Common myeloid progenitor, CD34-positive (primary cell): Measurements from ENCODE around the gene TTLL5.

ENCODE experiments used
- CTCF ChIA-PET: fragments of 350-600 bp; sonication (Branson Sonifier 250); formaldehyde crosslinking; loops from one replicate; lab custom pipeline; 2021; ENCODE audit warnings: antibody characterized with exemption; lab: Charles Lee
- POLR2A ChIA-PET: fragments of 350-600 bp; sonication (Branson Sonifier 250); formaldehyde crosslinking; loops from one replicate; lab custom pipeline; 2021; ENCODE audit warnings: antibody characterized with exemption; lab: Charles Lee
- DNase-seq, 3 donors: peaks; one replicate each; pipeline versions ENCODE4 v3.0.0 to v3.0.0-alpha.2; 2013
- H3K27ac ChIP-seq, 2 experiments: 1 replicate in 1 of 2; 2 replicates in 1 of 2; pipeline ENCODE4 v1.7.0; 2013; ENCODE audit warnings: inconsistent platforms in 2 of 2, low read length in 2 of 2, mild to moderate bottlenecking in 2 of 2, low read depth in 1 of 2, moderate library complexity in 1 of 2; ENCODE audit not compliant: severe bottlenecking in 2 of 2, insufficient read depth in 1 of 2, poor library complexity in 1 of 2
- H3K27me3 ChIP-seq, 5 experiments: replicated peaks in 2 of 5; 1 replicate in 3 of 5; 2 replicates in 2 of 5; pipeline versions ENCODE4 v1.6.1 to v1.7.0; 2013; ENCODE audit warnings: low read length in 4 of 5, mild to moderate bottlenecking in 2 of 5, moderate library complexity in 2 of 5, inconsistent platforms in 1 of 5; ENCODE audit not compliant: insufficient read depth in 5 of 5, control insufficient read depth in 4 of 5
- H3K36me3 ChIP-seq, 4 experiments: 1 replicate in 2 of 4; 2 replicates in 2 of 4; pipeline versions ENCODE4 v1.6.1 to v1.7.0; 2013; ENCODE audit warnings: low read length in 3 of 4, control low read depth in 1 of 4, mild to moderate bottlenecking in 1 of 4; ENCODE audit not compliant: control insufficient read depth in 4 of 4, insufficient read depth in 4 of 4
- H3K4me1 ChIP-seq, 4 experiments: 1 replicate in 3 of 4; 2 replicates in 1 of 4; pipeline versions ENCODE4 v1.6.1 to v1.7.1; 2013; ENCODE audit warnings: low read length in 3 of 4, mild to moderate bottlenecking in 3 of 4, control low read depth in 1 of 4, inconsistent platforms in 1 of 4, moderate library complexity in 1 of 4; ENCODE audit not compliant: control insufficient read depth in 4 of 4, insufficient read depth in 4 of 4; ENCODE audit errors: control extremely low read depth in 1 of 4
- H3K4me3 ChIP-seq, 7 experiments: 1 replicate in 4 of 7; 2 replicates in 3 of 7; pipeline versions ENCODE4 v1.5.1 to v1.7.0; 2013; ENCODE audit warnings: mild to moderate bottlenecking in 7 of 7, low read length in 6 of 7, moderate library complexity in 6 of 7, inconsistent platforms in 2 of 7, low read depth in 2 of 7, control low read depth in 1 of 7; ENCODE audit not compliant: insufficient read depth in 4 of 7, control insufficient read depth in 1 of 7; ENCODE audit errors: extremely low read depth in 1 of 7
- H3K9me3 ChIP-seq, 5 experiments: 1 replicate in 4 of 5; 2 replicates in 1 of 5; pipeline versions ENCODE4 v1.6.1 to v1.7.1; 2013; ENCODE audit warnings: low read length in 4 of 5, mild to moderate bottlenecking in 2 of 5, inconsistent platforms in 1 of 5, low read depth in 1 of 5, moderate library complexity in 1 of 5; ENCODE audit not compliant: control insufficient read depth in 4 of 5, insufficient read depth in 2 of 5; ENCODE audit errors: control extremely low read depth in 1 of 5
- WGBS: methylation state at CpG from one replicate; pipeline ENCODE4 v1.1.5; 2013; ENCODE audit not compliant: insufficient coverage; 5-methylcytosine and 5-hydroxymethylcytosine counted together

TTLL5 gene

GRCh38 chr14:75625034-75625433, 36.0 kb upstream of the TTLL5 start:
- 70% methylated on average over 2 of the region's 3 CpGs for WGBS
- Histone ChIP-seq H3K9me3 (no peaks in the 10 kb centered on the region), H3K36me3 (no peaks in the 10 kb centered on the region), H3K27me3 (no peaks in the 10 kb centered on the region), H3K4me3 (no peak overlapping the region), H3K27ac (no peak overlapping the region), H3K4me1 (no peaks in the 10 kb centered on the region)
- ChIA-PET CTCF (no interaction called here), POLR2A (no interaction called here)
- DNase-seq, result no peak

- 100% methylated on average over 1 of the region's 3 CpGs for WGBS
- Histone ChIP-seq H3K9me3 (no peaks in the 10 kb centered on the region), H3K4me1 (no peaks in the 10 kb centered on the region), H3K36me3 (no peaks in the 10 kb centered on the region), H3K27ac (no peak overlapping the region), H3K27me3 (no peaks in the 10 kb centered on the region), H3K4me3 (no peak overlapping the region)
- DNase-seq, result no peak
- CTCF ChIA-PET, result interaction anchor here (1.3 to 1.4 kb wide), 2 partner anchors 9 to 13 kb away, joined by 3 read pairs; no protein-coding TSS in a partner anchor
- POLR2A ChIA-PET, result no interaction called here
Measured at GRCh38 chr14:75626396-75626795, 34.6 kb upstream of the TTLL5 start.

GRCh38 chr14:75626863-75627262, 34.2 kb upstream of the TTLL5 start:
- no peak for DNase-seq
- POLR2A ChIA-PET, result no interaction called here
- CTCF ChIA-PET, result interaction anchor here (1.3 to 1.4 kb wide), 2 partner anchors 9 to 13 kb away, joined by 3 read pairs; no protein-coding TSS in a partner anchor

GRCh38 chr14:75627406-75627805, 33.6 kb upstream of the TTLL5 start:
- WGBS, result 96% methylated on average over 4 of the region's 4 CpGs
- H3K9me3 ChIP-seq, result no peaks in the 10 kb centered on the region
- no peak for DNase-seq
- CTCF ChIA-PET, result interaction anchor here (1.3 to 1.6 kb wide), 3 partner anchors 10 to 22 kb away, joined by 3 read pairs; no protein-coding TSS in a partner anchor
- POLR2A ChIA-PET, result no interaction called here
- no peak overlapping the region for H3K4me3 ChIP-seq
- H3K36me3 ChIP-seq, result no peaks in the 10 kb centered on the region
- H3K4me1 ChIP-seq, result no peaks in the 10 kb centered on the region
- no peaks in the 10 kb centered on the region for H3K27me3 ChIP-seq
- no peak overlapping the region for H3K27ac ChIP-seq

More at GRCh38 chr14:75626863-75627262, 34.2 kb upstream of the TTLL5 start:
- Histone ChIP-seq H3K27me3 (no peaks in the 10 kb centered on the region), H3K4me3 (no peak overlapping the region), H3K36me3 (no peaks in the 10 kb centered on the region), H3K9me3 (no peaks in the 10 kb centered on the region), H3K4me1 (no peaks in the 10 kb centered on the region), H3K27ac (no peak overlapping the region)
- WGBS, result 100% methylated on average over 1 of the region's 3 CpGs

- DNase-seq, result no peak
- no peak overlapping the region for H3K4me3 ChIP-seq
Measured at GRCh38 chr14:75628816-75629215, 32.2 kb upstream of the TTLL5 start.

GRCh38 chr14:75630695-75631452, 30.2 kb upstream of the TTLL5 start:
- Histone ChIP-seq H3K36me3 (no peaks in the 10 kb centered on the region), H3K4me3 (no peak overlapping the region), H3K27me3 (no peaks in the 10 kb centered on the region), H3K9me3 (no peaks in the 10 kb centered on the region), H3K27ac (no peak overlapping the region), H3K4me1 (no peaks in the 10 kb centered on the region)
- WGBS, result 91% methylated on average over 5 of the region's 6 CpGs
- POLR2A ChIA-PET, result no interaction called here
- CTCF ChIA-PET, result no interaction called here
- no peak for DNase-seq

More at GRCh38 chr14:75628816-75629215, 32.2 kb upstream of the TTLL5 start:
- WGBS, result 100% methylated on average over 1 of the region's 3 CpGs
- ChIA-PET CTCF (interaction anchor here (1.0 to 1.6 kb wide), 2 partner anchors 15 to 21 kb away, joined by 3 read pairs; no protein-coding TSS in a partner anchor), POLR2A (no interaction called here)
- Histone ChIP-seq H3K9me3 (no peaks in the 10 kb centered on the region), H3K4me1 (no peaks in the 10 kb centered on the region), H3K27me3 (no peaks in the 10 kb centered on the region), H3K27ac (no peak overlapping the region), H3K36me3 (no peaks in the 10 kb centered on the region)

- Histone ChIP-seq H3K4me3 (no peak overlapping the region), H3K4me1 (no peaks in the 10 kb centered on the region), H3K27me3 (no peaks in the 10 kb centered on the region), H3K27ac (no peak overlapping the region), H3K9me3 (no peaks in the 10 kb centered on the region), H3K36me3 (no peaks in the 10 kb centered on the region)
- WGBS, result 93% methylated on average over 3 of the region's 5 CpGs
- DNase-seq, result no peak
- POLR2A ChIA-PET, result no interaction called here
- CTCF ChIA-PET, result interaction anchor here (0.6 kb wide), 1 partner anchor 54 kb away, joined by 3 read pairs; no protein-coding TSS in a partner anchor
Measured at GRCh38 chr14:75631453-75631831, 29.6 kb upstream of the TTLL5 start.
